Thyroid gland (tissue), 4 donors: ENCODE measurements around the gene EFHD2. TPM values are rescaled to one million over a fixed set of nuclear protein-coding genes. Genes with fewer than 3 reads are reported as not detected.

Experiments used
- DNase-seq, 2 donors: peaks; one replicate each; pipeline ENCODE4 v3.0.0-alpha.2; 2019
- H3K27ac ChIP-seq, 3 donors: fragments of 200-600 bp; sonication (generic); 1 replicate in 2 of 3; 2 replicates in 1 of 3; pipeline ENCODE4 v1.5.1; 2016 to 2019; ENCODE audit warnings: mild to moderate bottlenecking in 1 of 3, moderate library complexity in 1 of 3
- H3K27me3 ChIP-seq: fragments of 200-600 bp; sonication (generic); one replicate; pipeline ENCODE4 v1.5.1; 2019
- H3K36me3 ChIP-seq, 2 donors: fragments of 200-600 bp; sonication (generic); one replicate each; pipeline ENCODE4 v1.5.1; 2016 to 2019
- H3K4me1 ChIP-seq, 2 donors: fragments of 200-600 bp; sonication (generic); one replicate each; pipeline ENCODE4 v1.5.1; 2017 to 2019
- H3K4me3 ChIP-seq, 3 donors: fragments of 200-600 bp; sonication (generic); replicated peaks in 1 of 3; 1 replicate in 2 of 3; 2 replicates in 1 of 3; pipeline ENCODE4 v1.5.1; 2016; ENCODE audit warnings: mild to moderate bottlenecking in 1 of 3
- H3K9me3 ChIP-seq: fragments of 200-600 bp; sonication (generic); one replicate; pipeline ENCODE4 v1.5.1; 2017
- CTCF ChIP-seq, 6 experiments: fragments of 200-600 bp in 3 of 6; fragments of 450-650 bp in 3 of 6; sonication (generic) in 3 of 6; IDR thresholded peaks; one replicate each; pipeline ENCODE4 v1.5.1; 2016 to 2019; ENCODE audit warnings: antibody characterized with exemption in 6 of 6, mild to moderate bottlenecking in 2 of 6, inconsistent platforms in 1 of 6, moderate library complexity in 1 of 6
- POLR2A ChIP-seq, 2 donors: fragments of 450-650 bp; IDR thresholded peaks; one replicate each; pipeline ENCODE4 v1.6.1; 2017; ENCODE audit warnings: antibody characterized with exemption in 2 of 2, mild to moderate bottlenecking in 2 of 2, moderate library complexity in 1 of 2
- WGBS, 2 donors: methylation state at CpG; one replicate each; pipeline ENCODE4 v1.1.5; 2017; 5-methylcytosine and 5-hydroxymethylcytosine counted together
- intact Hi-C: fragments of 100-400 bp; cut with DNase I; formaldehyde crosslinking; loops from one replicate; pipeline ENCODE4 v1.15.1; 2023
- total RNA-seq, 4 donors: library from RNA; depleted of rRNA; stranded (reverse); fragments of >200 nt; gene quantifications; one replicate each; pipeline ENCODE4 v1.2.3, GENCODE V29; 2016

Gene EFHD2
- total RNA-seq, 4 donors from 2014 or later = 50.9 to 62.6 (median 56.7) TPM

GRCh38 chr1:15476927-15477326 is 67.2 kb downstream of the EFHD2 start:
- Histone ChIP-seq H3K36me3 (no peaks in the 10 kb centered on the region), H3K9me3 (no peaks in the 10 kb centered on the region), H3K4me3 (no peak overlapping the region), H3K27me3 (no peaks in the 10 kb centered on the region), H3K27ac (no peak overlapping the region), H3K4me1 (no peaks in the 10 kb centered on the region)
- intact Hi-C loops = no loop called here
- DNase-seq = no peak
- 91 to 95% methylated on average over 3 of the region's 3 CpGs for WGBS, 2 donors
- no peak for TF ChIP-seq CTCF (IDR thresholded peaks at IDR 0.05)
- no peak for TF ChIP-seq POLR2A (IDR thresholded peaks at IDR 0.05)

DNA sequence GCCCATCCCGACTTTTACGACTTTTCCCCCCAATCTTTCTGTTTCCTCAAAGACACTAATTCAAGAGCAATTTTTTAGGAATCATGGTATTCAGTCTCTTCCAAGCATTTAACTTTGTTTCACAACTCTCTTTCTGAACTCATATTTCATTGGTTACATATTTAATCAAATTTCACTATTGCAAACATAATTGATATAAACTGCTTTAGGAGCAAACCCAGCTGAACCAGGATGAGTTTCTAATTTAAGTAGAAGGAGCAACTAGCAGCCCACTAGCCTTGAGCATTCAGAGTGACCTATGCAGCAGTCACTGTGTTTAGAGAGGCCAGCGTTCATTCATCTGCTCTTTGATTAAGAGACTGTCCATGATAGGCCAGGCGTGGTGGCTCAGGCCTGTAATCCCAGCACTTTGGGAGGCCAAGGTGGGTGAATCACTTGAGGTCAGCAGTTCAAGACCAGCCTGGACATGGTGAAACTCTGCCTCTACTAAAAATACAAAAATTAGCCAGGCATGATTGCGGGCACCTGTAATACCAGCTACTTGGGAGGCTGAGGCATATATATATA is 68.0 kb downstream of the EFHD2 start:
- TF ChIP-seq CTCF (IDR thresholded peaks at IDR 0.05) = no peak
- TF ChIP-seq POLR2A (IDR thresholded peaks at IDR 0.05) = no peak
- Histone ChIP-seq H3K27me3 (no peaks in the 10 kb centered on the region), H3K4me1 (no peaks in the 10 kb centered on the region), H3K9me3 (no peaks in the 10 kb centered on the region), H3K27ac (no peak overlapping the region), H3K36me3 (no peaks in the 10 kb centered on the region), H3K4me3 (no peak overlapping the region)
- WGBS, 2 donors = 91 to 93% methylated on average over 5 of the region's 5 CpGs
- DNase-seq = no peak
- intact Hi-C loops = no loop called here

Other genes starting within 250 kb of the EFHD2 start
- gene FHAD1, start 162.7 kb upstream of the EFHD2 start, total RNA-seq = 1 to 10 TPM in 1 of 4 donors, under 1 TPM in 3; 0.54 to 1.9 (median 0.75) TPM
- gene CTRC, start 28.6 kb downstream of the EFHD2 start, total RNA-seq = under 1 TPM in 1 of 4 donors, not detected in 3; 0.13 TPM
- gene CELA2A, start 46.8 kb downstream of the EFHD2 start, total RNA-seq = not detected
- not detected for gene CELA2B, start 66.2 kb downstream of the EFHD2 start, total RNA-seq
- 10 to 100 TPM; 16.9 to 29.8 (median 20.6) TPM for gene CASP9, start 114.3 kb downstream of the EFHD2 start, total RNA-seq
- 10 to 100 TPM; 24.3 to 46.8 (median 29.7) TPM for gene DNAJC16, start 117.0 kb downstream of the EFHD2 start, total RNA-seq
- 1 to 10 TPM in 1 of 4 donors, under 1 TPM in 2, not detected in 1; 0.13 to 1.6 (median 0.49) TPM for gene AGMAT, start 175.2 kb downstream of the EFHD2 start, total RNA-seq
- 10 to 100 TPM; 21.9 to 79.0 (median 38.6) TPM for gene DDI2, start 207.6 kb downstream of the EFHD2 start, total RNA-seq